GM18498 (cell line): Measurements from ENCODE around the gene PAX7.
"Not testable (repeated sequence)": the region's sequence is repeated elsewhere in the genome, so short reads cannot be mapped to it uniquely, and the experiment has no call there.

Experiments
- ATAC-seq: cut with Tn5 transposase; IDR thresholded peaks from one replicate; pipeline ENCODE4 v1.9.1; 2021; ENCODE audit warnings: mild to moderate bottlenecking, moderate library complexity; ENCODE audit not compliant: unreplicated experiment

The PAX7 gene

GRCh38 chr1:18724801-18725200 lies 94.2 kb downstream of the PAX7 start:
- ATAC-seq, result no peak

- no peak for ATAC-seq
Measured at GRCh38 chr1:18725231-18725895, 94.7 kb downstream of the PAX7 start.

GRCh38 chr1:18726368-18726767 lies 95.7 kb downstream of the PAX7 start:
- ATAC-seq, result no peak

- ATAC-seq, result no peak
Measured at GRCh38 chr1:18727956-18728355, 97.3 kb downstream of the PAX7 start.

- no peak for ATAC-seq
Measured at GRCh38 chr1:18730321-18730720, 99.7 kb downstream of the PAX7 start.

- no peak for ATAC-seq
Measured at GRCh38 chr1:18731148-18731547, 100.5 kb downstream of the PAX7 start.

GRCh38 chr1:18731591-18732235 lies 101.1 kb downstream of the PAX7 start:
- no peak for ATAC-seq

GRCh38 chr1:18732686-18733085 lies 102.0 kb downstream of the PAX7 start:
- ATAC-seq, result no peak

- ATAC-seq, result no peak
Measured at GRCh38 chr1:18734001-18734400, 103.4 kb downstream of the PAX7 start.

GRCh38 chr1:18734461-18735223 lies 104.0 kb downstream of the PAX7 start:
- ATAC-seq, result no peak

- no peak for ATAC-seq
Measured at GRCh38 chr1:18735224-18735997, 104.8 kb downstream of the PAX7 start.

- ATAC-seq, result no peak
Measured at GRCh38 chr1:18736958-18737357, 106.3 kb downstream of the PAX7 start.

- ATAC-seq, result no peak
Measured at GRCh38 chr1:18738126-18738525, 107.5 kb downstream of the PAX7 start.

- no peak for ATAC-seq
Measured at GRCh38 chr1:18738617-18739016, 108.0 kb downstream of the PAX7 start.

- no peak for ATAC-seq
Measured at GRCh38 chr1:18739408-18739807, 108.8 kb downstream of the PAX7 start.

- ATAC-seq, result no peak
Measured at GRCh38 chr1:18739897-18740296, 109.3 kb downstream of the PAX7 start.

GRCh38 chr1:18740617-18741016 lies 110.0 kb downstream of the PAX7 start:
- no peak for ATAC-seq

GRCh38 chr1:18743233-18743632 lies 112.6 kb downstream of the PAX7 start:
- no peak for ATAC-seq

- ATAC-seq, result not testable (repeated sequence)
Measured at GRCh38 chr1:18744381-18744780, 113.7 kb downstream of the PAX7 start.

- ATAC-seq, result no peak
Measured at GRCh38 chr1:18746981-18747380, 116.3 kb downstream of the PAX7 start.

GRCh38 chr1:18747671-18748070 lies 117.0 kb downstream of the PAX7 start:
- ATAC-seq, result no peak
